Raji (cell line): ENCODE measurements around the gene GAGE12J.
"Not testable (repeated sequence)": the region's sequence is repeated elsewhere in the genome, so short reads cannot be mapped to it uniquely, and the experiment has no call there.

ENCODE experiments used
- POLR2A ChIP-seq: IDR thresholded peaks from 2 replicates; pipeline ENCODE4 v1.6.1; 2011; ENCODE audit warnings: low read depth, low read length, control low read depth; ENCODE audit not compliant: insufficient read depth

Gene GAGE12J

GRCh38 chrX:49321737-49322136, at the start of gene GAGE12J:
TSS of gene GAGE12J (plus strand) at chrX:49322037. CDS start at chrX:49323194, 1,157 bp downstream.
- TF ChIP-seq POLR2A, result not testable (repeated sequence)

DNA sequence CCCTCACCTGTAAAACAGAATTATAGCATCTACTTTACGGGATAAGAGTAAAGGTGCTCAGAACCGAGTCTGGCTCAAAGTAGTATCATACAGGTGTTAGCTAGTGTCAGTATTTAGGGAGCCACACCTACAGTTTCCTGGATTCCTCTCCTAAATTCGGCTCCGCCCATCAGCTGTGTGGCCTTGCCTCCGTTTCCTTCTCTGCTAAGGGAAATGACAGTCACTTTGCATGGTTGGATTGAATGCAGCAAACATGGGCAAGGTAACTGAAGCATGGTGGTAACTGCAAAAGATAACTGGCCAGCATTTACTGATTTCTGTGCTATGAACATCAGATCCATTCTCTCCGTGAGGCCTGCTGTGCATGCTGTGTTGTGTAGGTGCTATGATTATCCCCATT, 49.4 kb upstream of the GAGE12J start:
- TF ChIP-seq POLR2A, result no peak

- no peak for TF ChIP-seq POLR2A
These were observed 48.6 kb upstream of the GAGE12J start for GRCh38 chrX:49273181-49273727.

DNA sequence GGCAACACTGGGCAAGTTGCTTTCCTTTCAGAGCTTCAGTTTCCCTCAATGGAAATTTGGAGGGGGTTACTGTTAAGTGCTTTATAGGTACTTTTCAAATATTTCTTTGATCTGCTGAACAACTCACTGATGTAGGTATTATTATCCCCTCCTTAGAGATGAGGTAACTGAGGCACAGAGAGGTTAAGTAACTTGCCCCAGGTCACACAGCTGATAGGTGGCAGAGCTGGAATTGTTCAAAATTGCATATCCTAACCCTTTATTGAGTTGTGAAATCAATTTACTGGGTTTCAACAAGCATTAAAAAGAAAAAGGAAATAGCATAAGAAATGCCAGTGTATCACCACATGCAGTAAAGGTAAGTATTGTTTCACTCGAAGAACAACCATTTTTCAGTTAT, 45.6 kb upstream of the GAGE12J start:
- TF ChIP-seq POLR2A, result no peak

DNA sequence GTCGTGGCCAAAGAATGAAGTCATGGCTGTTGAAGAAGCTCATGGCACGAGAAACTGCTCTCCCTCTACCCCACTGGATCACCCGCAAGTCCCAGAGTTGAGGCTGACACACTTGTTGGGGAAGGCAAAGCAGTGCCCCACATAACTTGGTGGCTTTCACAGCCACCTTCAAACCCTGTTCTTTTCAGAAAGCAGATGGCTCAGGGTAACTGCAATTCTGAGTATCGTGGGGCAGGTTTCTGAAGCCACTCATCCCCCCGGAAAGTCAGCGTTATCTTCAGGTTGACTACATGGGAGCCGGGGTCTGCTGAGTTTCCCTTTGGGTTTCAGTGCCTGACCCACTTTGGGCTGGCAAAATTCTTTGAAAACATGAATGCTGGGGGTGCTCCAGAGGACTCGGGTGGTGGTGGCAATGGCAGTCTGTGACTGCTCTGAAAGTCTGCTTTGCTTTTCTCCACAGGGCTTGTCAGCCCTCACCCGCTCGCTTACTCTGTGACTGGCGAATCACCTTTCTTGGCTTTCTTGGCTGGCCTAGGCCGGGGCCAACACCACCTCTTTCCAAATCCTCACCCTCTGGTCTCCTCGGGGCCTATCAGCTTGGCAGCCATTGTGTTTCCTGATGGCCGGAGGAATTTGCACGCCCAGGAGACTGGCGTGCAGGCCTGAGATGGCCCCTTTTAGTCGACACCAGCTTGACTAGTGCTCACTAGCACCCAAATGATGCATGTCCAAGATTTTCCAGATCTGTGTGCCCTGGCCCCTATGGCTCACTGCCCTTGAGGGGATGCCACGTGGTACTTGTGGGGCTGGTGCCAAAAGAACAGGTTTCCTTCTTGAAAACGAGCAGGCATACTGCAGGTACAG, 44.9 kb upstream of the GAGE12J start:
- no peak for TF ChIP-seq POLR2A

DNA sequence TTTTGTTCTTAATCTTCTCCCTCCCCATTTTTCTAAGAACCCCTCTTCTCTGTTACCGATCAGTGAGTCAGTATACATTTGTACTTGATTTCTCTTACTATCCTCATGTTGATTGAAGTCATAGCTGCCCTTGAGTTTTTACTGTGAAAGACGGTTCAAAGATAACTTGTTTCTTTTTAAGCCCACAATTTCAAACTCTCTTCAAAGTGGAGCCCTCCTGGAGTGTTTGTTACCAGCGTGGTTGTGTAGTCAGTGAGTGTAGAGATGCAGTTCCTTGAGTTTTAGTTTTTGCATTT, 44.4 kb upstream of the GAGE12J start:
- no peak for TF ChIP-seq POLR2A

DNA sequence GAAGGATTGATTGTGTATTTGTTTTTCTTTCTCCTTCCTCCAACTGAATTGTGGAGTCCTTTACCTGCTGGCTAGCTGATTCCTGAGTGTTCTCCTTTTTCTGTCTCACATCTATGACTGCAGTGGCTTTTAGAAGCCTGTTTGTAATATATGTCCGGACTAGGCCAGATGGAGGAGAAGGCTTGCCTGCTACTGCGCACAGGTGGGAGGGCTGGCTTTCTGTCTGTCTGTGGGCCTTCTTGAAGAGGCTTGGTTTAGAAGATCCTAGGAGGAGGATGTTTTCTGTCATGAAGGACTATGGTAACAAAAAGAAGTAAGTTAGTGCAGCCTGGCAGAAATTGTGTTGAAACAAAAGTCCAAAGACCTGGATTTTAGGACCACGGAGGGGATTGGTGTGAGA, 43.8 kb upstream of the GAGE12J start:
- no peak for TF ChIP-seq POLR2A

GRCh38 chrX:49282647-49283011, 39.2 kb upstream of the GAGE12J start:
- TF ChIP-seq POLR2A, result no peak

GRCh38 chrX:49284212-49284611, 37.6 kb upstream of the GAGE12J start:
- no peak for TF ChIP-seq POLR2A

- TF ChIP-seq POLR2A, result no peak
These were observed 35.7 kb upstream of the GAGE12J start for GRCh38 chrX:49286136-49286535.

GRCh38 chrX:49286581-49286980, 35.3 kb upstream of the GAGE12J start:
- TF ChIP-seq POLR2A, result no peak

- no peak for TF ChIP-seq POLR2A
These were observed 34.2 kb upstream of the GAGE12J start for GRCh38 chrX:49287665-49288064.

GRCh38 chrX:49290215-49290614, 31.6 kb upstream of the GAGE12J start:
- no peak for TF ChIP-seq POLR2A

DNA sequence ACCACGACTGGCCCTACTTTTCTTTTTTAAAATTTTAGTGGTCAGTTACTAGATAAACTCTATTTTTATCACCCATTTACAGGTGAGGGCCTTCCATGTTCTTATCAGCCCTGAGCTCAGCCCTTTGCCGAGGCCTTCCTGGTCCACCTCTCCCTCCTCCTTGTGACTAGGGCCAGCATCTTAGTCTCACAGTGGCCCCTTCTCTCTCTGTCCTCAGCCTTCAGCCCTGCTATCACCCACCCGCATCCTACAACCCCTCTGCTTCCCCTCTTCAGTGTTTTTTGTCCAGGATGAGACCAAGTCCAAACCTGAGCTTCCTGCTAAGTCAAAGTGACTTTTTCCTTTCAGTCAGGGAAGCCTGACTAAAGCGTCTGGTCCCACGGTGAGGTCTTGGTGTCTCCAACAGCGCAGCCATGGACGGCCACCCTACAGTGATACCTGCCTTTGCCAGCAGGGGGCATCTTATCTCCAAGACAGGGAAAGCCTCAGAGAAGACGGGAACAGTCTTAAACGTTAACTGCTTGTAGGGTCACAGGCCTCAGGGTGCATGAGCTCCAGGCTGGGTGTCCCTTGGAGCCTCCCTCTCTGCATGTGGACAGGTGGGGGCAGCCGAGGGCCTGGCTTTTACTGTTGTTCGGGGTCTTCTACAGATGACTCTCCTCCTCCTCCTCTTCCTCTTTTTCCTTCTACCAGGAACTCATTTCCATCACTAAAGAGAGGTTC, 30.1 kb upstream of the GAGE12J start:
- no peak for TF ChIP-seq POLR2A

DNA sequence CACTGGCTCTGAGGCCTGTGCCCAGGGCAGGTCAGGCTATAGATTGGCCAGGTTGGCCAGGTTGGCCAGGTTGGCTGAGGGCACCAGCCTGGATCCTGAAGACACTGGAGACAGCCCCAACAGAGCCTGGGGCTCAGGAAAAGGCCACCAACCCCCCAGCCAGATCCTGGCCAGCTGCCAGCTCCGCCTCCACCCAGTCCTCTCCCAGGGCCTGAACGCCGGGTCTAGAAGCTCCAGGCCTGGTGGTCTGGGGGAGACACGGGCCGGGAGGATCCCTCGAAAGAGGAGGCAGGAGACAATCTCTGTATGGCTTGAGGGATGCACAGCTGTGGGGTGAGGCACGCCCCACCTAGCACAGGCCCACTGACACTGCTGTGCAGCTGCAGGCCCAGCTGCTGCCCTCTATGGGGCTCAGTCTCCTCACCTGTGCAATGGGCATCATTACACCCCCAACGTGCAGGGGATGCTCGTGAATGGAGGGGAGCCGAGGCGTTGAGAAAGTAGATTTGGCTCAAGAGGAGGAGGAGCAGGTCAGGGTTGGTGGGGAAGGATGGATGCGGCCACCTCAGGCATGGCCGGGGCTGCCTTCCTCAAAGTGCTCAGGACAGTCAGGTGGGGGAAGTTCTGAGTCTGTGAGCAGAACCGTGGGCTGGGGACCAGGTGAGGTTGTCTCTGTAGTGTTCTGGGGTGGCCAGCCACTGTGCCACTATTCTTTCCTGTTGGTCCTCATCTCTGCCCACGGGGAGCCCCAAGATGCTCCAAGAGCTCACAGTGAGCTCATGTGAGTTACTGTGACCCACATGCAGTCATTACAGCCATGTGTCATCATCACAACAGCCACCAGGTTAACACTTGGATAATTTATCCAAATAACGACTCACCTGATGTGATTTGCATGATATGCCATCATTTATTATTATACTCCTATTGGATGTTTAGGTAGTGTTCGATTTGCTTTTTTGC, 29.2 kb upstream of the GAGE12J start:
- no peak for TF ChIP-seq POLR2A
